Left cardiac atrium (tissue), 4 donors: ENCODE results near the gene PNMA6E. TPM values are rescaled to one million over a fixed set of nuclear protein-coding genes. Genes with fewer than 3 reads are reported as not detected.

Source experiments
- ATAC-seq, 2 donors: fragments of 200-7000 bp; cut with Tn5 transposase; one replicate each; pipeline ENCODE4 v1.9.1; 2020; ENCODE audit warnings: mild to moderate bottlenecking in 2 of 2, moderate library complexity in 2 of 2
- DNase-seq: peaks from one replicate; pipeline ENCODE4 v3.0.0-alpha.2; 2020
- intact Hi-C, 2 donors: fragments of 100-400 bp; cut with DNase I; formaldehyde crosslinking; loops; one replicate each; pipeline versions ENCODE4 v1.14.1 to v1.15.1; 2022 to 2023
- total RNA-seq, 2 donors: library from RNA; stranded (reverse); fragmentation: NEBNext Ultra II Directional; extraction: Animal tissue kit (Norgen Biotek cat#: 25700); gene quantifications; one replicate each; pipeline ENCODE4 v1.2.1, GENCODE V29; 2021
- donor health status: DM: no; HTN: yes; CAD: no.
- donor health status: DM: no; HTN: yes; CAD: no; lungs with severe emphysema.
- donor health status: DM: yes; HTN: yes; CAD: no.
- donor health status: Dilated cardiomyopathy.

PNMA6E gene
- total RNA-seq, 2 donors from 2014 or later = not detected

DNA sequence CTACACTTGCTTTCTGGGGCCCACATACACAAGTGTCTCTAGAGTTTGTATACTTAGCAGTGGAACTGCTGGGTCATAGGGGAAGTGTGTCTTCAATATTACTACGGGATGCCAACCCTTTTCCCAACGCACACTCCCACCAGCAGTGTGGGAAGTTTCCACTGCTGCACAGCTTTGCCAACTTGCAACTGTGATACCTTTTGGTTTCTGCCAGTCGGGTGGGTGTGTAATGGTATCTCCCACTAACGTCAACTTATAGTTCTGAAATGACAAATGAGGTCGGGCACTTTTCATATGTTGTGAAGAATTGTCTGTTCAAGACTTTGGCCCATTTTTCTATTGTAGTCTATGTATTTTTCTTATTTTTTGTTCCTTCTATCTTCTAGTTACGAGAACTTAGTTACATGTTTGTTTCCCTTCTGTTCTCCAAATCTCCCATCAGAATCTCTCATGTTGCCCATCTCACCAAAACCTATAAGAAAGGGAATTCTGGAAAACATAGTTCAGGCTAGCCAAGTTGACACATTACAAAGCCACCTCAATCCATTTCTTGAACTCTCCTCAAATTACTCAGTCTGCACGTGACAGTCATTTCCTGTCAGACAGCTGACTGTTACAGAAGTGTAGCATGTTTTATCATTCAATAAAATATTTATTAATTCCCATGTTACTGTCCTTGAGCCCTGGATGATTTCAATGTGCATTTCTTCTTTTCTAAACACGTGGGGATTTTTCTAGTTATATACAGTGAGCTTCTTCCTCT lies 30.7 kb downstream of the PNMA6E start:
- ATAC-seq = no peak

GRCh38 chrX:153366878-153367538 lies 34.1 kb downstream of the PNMA6E start:
- DNase-seq (no peak), ATAC-seq (no peak)
- intact Hi-C loops = no loop called here

More for the DNA sequence above, 30.7 kb downstream of the PNMA6E start:
- no peak for DNase-seq
- intact Hi-C loops = no loop called here

DNA sequence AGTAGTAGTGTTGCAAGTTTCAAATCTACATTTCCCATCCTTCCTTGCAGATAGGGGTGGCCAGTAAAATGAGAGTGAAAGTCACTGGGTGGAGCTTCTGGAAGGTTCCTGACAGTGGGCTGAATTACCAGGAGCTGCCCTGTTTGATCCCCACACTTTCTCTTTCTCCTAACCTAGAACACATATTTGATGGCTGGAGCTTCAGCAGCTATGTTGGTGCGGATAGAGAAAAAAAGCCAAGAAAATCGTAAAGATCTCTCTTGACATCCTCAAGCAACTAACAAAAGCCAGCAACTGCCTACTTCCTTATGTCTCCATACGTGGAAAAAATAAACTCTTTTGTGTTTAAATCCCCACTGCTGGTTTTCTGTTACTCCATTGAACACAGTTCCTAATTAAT lies 35.0 kb downstream of the PNMA6E start:
- ATAC-seq = no peak
- DNase-seq = no peak
- intact Hi-C loops = no loop called here

- ATAC-seq (no peak), DNase-seq (no peak)
- intact Hi-C loops = no loop called here
Observed at GRCh38 chrX:153365670-153366069, 35.5 kb downstream of the PNMA6E start.

- intact Hi-C loops = no loop called here
- DNase-seq (no peak), ATAC-seq (no peak)
Observed at GRCh38 chrX:153361781-153362397, 39.3 kb downstream of the PNMA6E start.

GRCh38 chrX:153357877-153358276 lies 43.3 kb downstream of the PNMA6E start:
- ATAC-seq = no peak
- intact Hi-C loops = no loop called here
- no peak for DNase-seq

- DNase-seq (no peak), ATAC-seq (no peak)
- intact Hi-C loops = no loop called here
Observed at GRCh38 chrX:153353416-153353815, 47.7 kb downstream of the PNMA6E start.

DNA sequence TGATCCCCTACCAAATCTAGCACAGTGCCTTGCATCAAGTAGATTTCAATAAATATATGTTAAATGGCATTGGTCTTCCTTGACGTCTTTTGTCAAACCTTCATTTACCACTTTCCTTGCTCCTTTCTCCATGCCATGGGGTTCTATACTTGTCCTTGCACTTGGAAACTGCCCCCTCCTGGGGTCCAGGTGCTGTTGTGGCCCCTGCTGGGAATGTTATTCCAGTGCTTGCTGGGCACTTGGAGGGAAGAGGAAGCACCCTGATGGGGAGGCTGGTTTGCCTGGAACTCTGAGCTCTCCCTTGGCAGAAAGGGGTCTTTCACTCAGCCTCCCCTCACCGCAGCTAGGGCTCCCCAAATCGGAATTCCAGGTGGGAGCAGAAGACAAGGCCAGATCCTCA lies 48.3 kb downstream of the PNMA6E start:
- intact Hi-C loops = no loop called here

DNA sequence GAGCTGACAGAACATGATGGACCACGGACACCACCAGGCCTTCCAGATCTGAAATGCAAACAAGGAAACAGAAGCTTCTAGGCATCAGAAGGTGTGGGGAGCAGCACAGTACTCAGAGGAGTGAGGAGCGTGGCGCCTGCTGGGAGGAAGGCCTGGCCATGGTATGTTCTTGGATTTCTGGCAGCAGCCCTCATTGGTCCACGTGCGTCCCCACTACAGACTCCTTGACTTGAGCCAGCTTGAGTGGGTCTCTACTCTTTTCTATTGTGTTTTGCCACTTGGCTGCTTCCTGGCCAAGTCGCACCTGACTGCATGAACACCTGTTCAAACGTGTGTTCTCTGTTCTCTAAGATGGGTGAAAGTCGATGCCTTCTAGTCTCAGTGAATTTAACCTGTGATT lies 49.2 kb downstream of the PNMA6E start:
- intact Hi-C loops = no loop called here

More for the DNA sequence above, 48.3 kb downstream of the PNMA6E start:
- DNase-seq = no peak
- no peak for ATAC-seq

GRCh38 chrX:153349952-153350351 lies 51.2 kb downstream of the PNMA6E start:
- ATAC-seq (no peak), DNase-seq (no peak)
- intact Hi-C loops = no loop called here

More for the DNA sequence above, 49.2 kb downstream of the PNMA6E start:
- DNase-seq (no peak), ATAC-seq (no peak)

- ATAC-seq (no peak), DNase-seq (no peak)
- intact Hi-C loops = no loop called here
Observed at GRCh38 chrX:153348421-153348820, 52.7 kb downstream of the PNMA6E start.

DNA sequence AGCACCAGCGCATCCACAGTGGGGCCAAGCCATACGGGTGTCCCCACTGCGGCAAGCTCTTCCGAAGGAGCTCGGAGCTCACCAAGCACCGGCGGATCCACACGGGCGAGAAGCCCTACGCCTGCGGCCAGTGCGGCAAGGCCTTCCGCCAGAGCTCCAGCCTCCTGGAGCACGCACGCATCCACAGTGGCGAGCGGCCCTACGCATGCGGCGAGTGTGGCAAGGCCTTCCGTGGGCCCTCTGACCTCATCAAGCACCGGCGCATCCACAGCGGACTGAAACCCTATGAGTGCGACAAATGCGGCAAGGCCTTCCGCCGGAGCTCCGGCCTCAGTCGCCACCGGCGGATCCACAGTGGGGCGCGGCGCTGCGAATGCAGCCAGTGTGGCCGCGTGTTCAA lies 53.6 kb downstream of the PNMA6E start:
- ATAC-seq (no peak), DNase-seq (no peak)
- intact Hi-C loops = no loop called here

Other genes starting within 250 kb of the PNMA6E start
- gene MAGEA1, start 222.1 kb downstream of the PNMA6E start, total RNA-seq = not detected
- not detected for gene PNMA6F, start 79.6 kb downstream of the PNMA6E start, total RNA-seq
- gene ZNF275, start 67.2 kb downstream of the PNMA6E start, total RNA-seq = 1 to 10 TPM; 4.8 to 7.4 TPM
- gene ZFP92, start 10.1 kb upstream of the PNMA6E start, total RNA-seq = 1 to 10 TPM in 1 of 2 donors, under 1 TPM in 1; 0.85 to 2.0 TPM
- under 1 TPM in 1 of 2 donors, not detected in 1; 0.39 TPM for gene TREX2, start 44.7 kb upstream of the PNMA6E start, total RNA-seq
- gene HAUS7, start 69.2 kb upstream of the PNMA6E start, total RNA-seq = 10 to 100 TPM; 15.8 to 22.2 TPM
- gene BGN, start 93.6 kb upstream of the PNMA6E start, total RNA-seq = 100 to 1,000 TPM in 1 of 2 donors, 10 to 100 TPM in 1; 96.0 to 193 TPM
- under 1 TPM in 1 of 2 donors, not detected in 1; 0.10 TPM for gene ATP2B3, start 116.3 kb upstream of the PNMA6E start, total RNA-seq
- 10 to 100 TPM; 31.4 to 31.8 TPM for gene CCNQ, start 197.8 kb upstream of the PNMA6E start, total RNA-seq
- gene DUSP9, start 245.9 kb upstream of the PNMA6E start, total RNA-seq = not detected